Mucosa of gallbladder (tissue), 1 donor: ENCODE results near the gene SF3B1. TPM values are rescaled to one million over a fixed set of nuclear protein-coding genes. Genes with fewer than 3 reads are reported as not detected.

Experiments
- DNase-seq: peaks from one replicate; pipeline ENCODE4 v3.0.0-alpha.2; 2020; ENCODE audit warnings: low spot score
- total RNA-seq: library from RNA; stranded (reverse); gene quantifications from one replicate; pipeline ENCODE4 v1.2.1, GENCODE V29; 2021
- donor health status: DM: no; HTN: no; CAD: no.

Gene SF3B1
- total RNA-seq, 1 donor from 2014 or later, result 206 TPM

DNA sequence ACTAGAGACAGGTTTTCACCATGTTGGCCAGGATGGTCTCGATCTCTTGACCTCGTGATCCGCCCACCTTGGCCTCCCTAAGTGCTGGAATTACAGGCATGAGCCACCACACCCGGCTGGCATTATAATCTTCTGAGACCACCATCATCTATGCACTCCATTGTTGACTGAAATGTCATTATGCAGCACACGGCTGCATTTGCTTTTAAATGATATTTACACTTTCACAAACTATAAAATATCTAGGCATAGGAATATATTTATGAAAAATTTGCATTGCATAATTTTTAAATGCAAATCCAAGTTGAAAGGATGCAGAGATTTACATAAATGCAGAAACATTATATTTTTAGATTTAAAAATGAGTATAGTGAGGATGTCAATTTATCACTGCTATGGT lies 94.2 kb downstream of the SF3B1 start:
- no peak for DNase-seq

Other genes with a start within 250 kb of the SF3B1 start
- gene ANKRD44, start 124.2 kb downstream of the SF3B1 start, total RNA-seq, result 40.6 TPM
- gene COQ10B, start 18.5 kb upstream of the SF3B1 start, total RNA-seq, result 22.7 TPM
- gene HSPD1, start 64.8 kb upstream of the SF3B1 start, total RNA-seq, result 221 TPM
- gene HSPE1, start 65.4 kb upstream of the SF3B1 start, total RNA-seq, result 115 TPM
- gene MOB4, start 81.0 kb upstream of the SF3B1 start, total RNA-seq, result 16.3 TPM
- 5.5 TPM for gene RFTN2, start 240.6 kb upstream of the SF3B1 start, total RNA-seq